Activated CD4-positive, alpha-beta T cell treated with anti-CD3 and anti-CD28 coated beads for 4 hours (primary cell): ENCODE data around the gene CARD16.
"Not testable (repeated sequence)": the region's sequence is repeated elsewhere in the genome, so short reads cannot be mapped to it uniquely, and the experiment has no call there.

Experiments used
- DNase-seq, 2 donors: peaks; one replicate each; pipeline ENCODE4 v3.0.0-alpha.2; 2020

CARD16 gene

GRCh38 chr11:105044557-105045524, at the start of gene CARD16:
TSS of gene CARD16 (minus strand) at chr11:105045335. CDS start at chr11:105045297, 38 bp downstream.
- peak; percentile 31 to 35 for DNase-seq

- DNase-seq: no peak
Measured at GRCh38 chr11:105092256-105093239, 47.4 kb upstream of the CARD16 start.

- DNase-seq: no peak
Measured at GRCh38 chr11:105081412-105082150, 36.4 kb upstream of the CARD16 start.

- not testable (repeated sequence) for DNase-seq
Measured at GRCh38 chr11:105080171-105080906, 35.2 kb upstream of the CARD16 start.

GRCh38 chr11:105078283-105078682, 33.1 kb upstream of the CARD16 start:
- DNase-seq: no peak

GRCh38 chr11:105077141-105077790, 32.1 kb upstream of the CARD16 start:
- not testable (repeated sequence) for DNase-seq

- no peak for DNase-seq
Measured at GRCh38 chr11:105074166-105074530, 29.0 kb upstream of the CARD16 start.

GRCh38 chr11:105073456-105074165, 28.5 kb upstream of the CARD16 start:
- DNase-seq: no peak

GRCh38 chr11:105072080-105072479, 26.9 kb upstream of the CARD16 start:
- DNase-seq: not testable (repeated sequence)

GRCh38 chr11:105071089-105071732, 26.1 kb upstream of the CARD16 start:
- peak in 1 of 2 donors; percentile 10 for DNase-seq

- peak; percentile 8 to 10 for DNase-seq
Measured at GRCh38 chr11:105070306-105070705, 25.2 kb upstream of the CARD16 start.

GRCh38 chr11:105069749-105070148, 24.6 kb upstream of the CARD16 start:
- DNase-seq: not testable (repeated sequence)

GRCh38 chr11:105063245-105063941, 18.3 kb upstream of the CARD16 start:
- not testable (repeated sequence) for DNase-seq

- DNase-seq: no peak
Measured at GRCh38 chr11:105057432-105057831, 12.3 kb upstream of the CARD16 start.

- no peak for DNase-seq
Measured at GRCh38 chr11:105056446-105056845, 11.3 kb upstream of the CARD16 start.

GRCh38 chr11:105054723-105055493, 9.8 kb upstream of the CARD16 start:
- DNase-seq: no peak

GRCh38 chr11:105052487-105052886, 7.4 kb upstream of the CARD16 start:
- no peak for DNase-seq

GRCh38 chr11:105051559-105051958, 6.4 kb upstream of the CARD16 start:
- DNase-seq: no peak
